Upper lobe of left lung (tissue), 6 donors: Measurements from ENCODE around the gene HYAL4. TPM values are rescaled to one million over a fixed set of nuclear protein-coding genes. Genes with fewer than 3 reads are reported as not detected.

ENCODE experiments used
- ATAC-seq, 2 donors: fragments of 200-7000 bp; cut with Tn5 transposase; one replicate each; pipeline ENCODE4 v1.9.1; 2022; ENCODE audit warnings: mild to moderate bottlenecking in 2 of 2, moderate library complexity in 2 of 2; ENCODE audit not compliant: low FRiP score in 2 of 2
- DNase-seq, 2 donors: peaks; one replicate each; pipeline ENCODE4 v3.0.0-alpha.2; 2019 to 2020
- H3K27ac ChIP-seq, 4 donors: fragments of 200-600 bp; sonication (generic); one replicate each; pipeline ENCODE4 v1.5.1; 2016 to 2019
- H3K27me3 ChIP-seq, 4 donors: fragments of 200-600 bp; sonication (generic); one replicate each; pipeline ENCODE4 v1.5.1; 2017 to 2019
- H3K36me3 ChIP-seq, 4 donors: fragments of 200-600 bp; sonication (generic); one replicate each; pipeline ENCODE4 v1.5.1; 2016 to 2019
- H3K4me1 ChIP-seq, 4 donors: fragments of 200-600 bp; sonication (generic); one replicate each; pipeline ENCODE4 v1.5.1; 2018 to 2019
- H3K4me3 ChIP-seq, 4 donors: fragments of 200-600 bp; sonication (generic); one replicate each; pipeline ENCODE4 v1.5.1; 2017 to 2019; ENCODE audit warnings: mild to moderate bottlenecking in 2 of 4, moderate library complexity in 1 of 4
- H3K9me3 ChIP-seq, 4 donors: fragments of 200-600 bp; sonication (generic); one replicate each; pipeline ENCODE4 v1.5.1; 2018 to 2019
- EP300 ChIP-seq, 4 donors: sonication (generic); formaldehyde crosslinking; IDR thresholded peaks; one replicate each; pipeline ENCODE4 v1.5.1; 2017; ENCODE audit warnings: antibody characterized with exemption in 4 of 4, control low read depth in 2 of 4
- POLR2A ChIP-seq, 4 donors: fragments of 450-650 bp; IDR thresholded peaks; one replicate each; pipeline ENCODE4 v1.5.1; 2016 to 2017; ENCODE audit warnings: antibody characterized with exemption in 4 of 4, mild to moderate bottlenecking in 2 of 4
- POLR2AphosphoS5 ChIP-seq, 2 donors: sonication (generic); formaldehyde crosslinking; IDR thresholded peaks; one replicate each; pipeline ENCODE4 v1.5.1; 2017; ENCODE audit warnings: antibody characterized with exemption in 2 of 2
- WGBS, 2 donors: methylation state at CpG; one replicate each; pipeline ENCODE4 v1.1.5; 2017 to 2018; 5-methylcytosine and 5-hydroxymethylcytosine counted together
- total RNA-seq, 6 donors: library from RNA; depleted of rRNA in 4 of 6; stranded (reverse); fragments of >200 nt in 4 of 6; gene quantifications; one replicate each; pipeline versions ENCODE4 v1.1.0 to v1.2.1, GENCODE V29; 2016 to 2021
- TF ChIP-seq, protein P1 (sequence below), 6 experiments: fragments of 450-650 bp in 4 of 6; fragments of 200-600 bp in 2 of 6; sonication (generic) in 2 of 6; IDR thresholded peaks; one replicate each; pipeline ENCODE4 v1.5.1; 2016 to 2019; ENCODE audit warnings: antibody characterized with exemption in 6 of 6
- donor health status: DM: no; HTN: no; CAD: no; lungs with moderate emphysema.
- donor health status: DM: no; HTN: yes; CAD: no; lungs with severe emphysema.

The HYAL4 gene
- total RNA-seq, 6 donors from 2014 or later = not detected

DNA sequence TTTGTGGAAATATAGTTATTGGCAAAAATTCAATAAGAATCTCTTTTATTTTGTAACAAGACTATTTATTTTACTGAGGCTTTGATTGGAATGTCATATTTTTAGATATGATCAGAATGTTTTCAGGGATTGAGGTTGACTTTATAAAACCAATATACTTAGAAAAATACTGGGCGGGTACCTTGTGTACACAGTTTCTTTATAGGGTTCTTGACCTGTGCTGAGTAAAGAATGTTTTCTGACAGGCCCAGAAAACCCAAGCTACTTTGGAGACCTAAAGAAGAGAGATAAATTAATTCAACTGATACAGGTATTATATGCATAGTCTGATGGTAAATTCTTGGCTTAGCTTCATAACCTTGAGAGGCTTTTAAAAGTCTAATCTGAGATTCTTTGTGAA is 56.1 kb downstream of the HYAL4 start:
- no peaks in the 10 kb centered on the region for H3K27me3 ChIP-seq
- DNase-seq (no peak), ATAC-seq (no peak)
- WGBS, 2 donors = 46 to 66% methylated on average over 1 of the region's 1 CpG
- no peaks in the 10 kb centered on the region for H3K4me1 ChIP-seq
- H3K36me3 ChIP-seq = no peaks in the 10 kb centered on the region
- H3K4me3 ChIP-seq = no peak overlapping the region
- no peaks in the 10 kb centered on the region for H3K9me3 ChIP-seq
- H3K27ac ChIP-seq = no peak overlapping the region
- TF ChIP-seq, protein P1, sequence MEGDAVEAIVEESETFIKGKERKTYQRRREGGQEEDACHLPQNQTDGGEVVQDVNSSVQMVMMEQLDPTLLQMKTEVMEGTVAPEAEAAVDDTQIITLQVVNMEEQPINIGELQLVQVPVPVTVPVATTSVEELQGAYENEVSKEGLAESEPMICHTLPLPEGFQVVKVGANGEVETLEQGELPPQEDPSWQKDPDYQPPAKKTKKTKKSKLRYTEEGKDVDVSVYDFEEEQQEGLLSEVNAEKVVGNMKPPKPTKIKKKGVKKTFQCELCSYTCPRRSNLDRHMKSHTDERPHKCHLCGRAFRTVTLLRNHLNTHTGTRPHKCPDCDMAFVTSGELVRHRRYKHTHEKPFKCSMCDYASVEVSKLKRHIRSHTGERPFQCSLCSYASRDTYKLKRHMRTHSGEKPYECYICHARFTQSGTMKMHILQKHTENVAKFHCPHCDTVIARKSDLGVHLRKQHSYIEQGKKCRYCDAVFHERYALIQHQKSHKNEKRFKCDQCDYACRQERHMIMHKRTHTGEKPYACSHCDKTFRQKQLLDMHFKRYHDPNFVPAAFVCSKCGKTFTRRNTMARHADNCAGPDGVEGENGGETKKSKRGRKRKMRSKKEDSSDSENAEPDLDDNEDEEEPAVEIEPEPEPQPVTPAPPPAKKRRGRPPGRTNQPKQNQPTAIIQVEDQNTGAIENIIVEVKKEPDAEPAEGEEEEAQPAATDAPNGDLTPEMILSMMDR (IDR thresholded peaks at IDR 0.05) = no peak
- TF ChIP-seq POLR2AphosphoS5 (IDR thresholded peaks at IDR 0.05) = no peak
- TF ChIP-seq EP300 (IDR thresholded peaks at IDR 0.05) = no peak
- no peak for TF ChIP-seq POLR2A (IDR thresholded peaks at IDR 0.05)

DNA sequence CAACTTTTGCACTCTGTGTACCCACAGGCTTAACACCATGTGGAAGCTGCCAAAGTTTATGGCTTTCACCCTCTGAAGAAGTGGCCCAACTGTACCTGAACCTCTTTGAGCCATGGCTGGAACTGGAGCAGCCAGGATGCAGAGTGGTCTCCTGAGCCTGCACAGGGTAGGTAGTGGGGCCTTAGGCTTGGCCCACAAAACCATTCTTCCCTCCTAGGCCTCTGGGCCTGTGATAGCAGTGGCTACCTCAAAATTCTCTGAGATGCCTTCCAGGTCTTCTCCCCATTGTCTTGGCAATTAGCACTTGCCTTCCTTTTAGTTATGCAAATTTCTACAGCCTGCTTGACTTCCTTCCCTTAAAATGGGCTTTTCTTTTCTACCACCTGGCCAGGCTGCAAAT is 60.7 kb downstream of the HYAL4 start:
- Histone ChIP-seq H3K9me3 (no peaks in the 10 kb centered on the region), H3K36me3 (no peaks in the 10 kb centered on the region), H3K4me3 (no peak overlapping the region), H3K27me3 (no peaks in the 10 kb centered on the region), H3K4me1 (no peaks in the 10 kb centered on the region), H3K27ac (no peak overlapping the region)
- TF ChIP-seq EP300 (IDR thresholded peaks at IDR 0.05) (no peak), POLR2A (IDR thresholded peaks at IDR 0.05) (no peak), POLR2AphosphoS5 (IDR thresholded peaks at IDR 0.05) (no peak)
- TF ChIP-seq, protein P1 (IDR thresholded peaks at IDR 0.05) = no peak
- peak in 1 of 2 donors; percentile 20 for ATAC-seq
- DNase-seq = no peak

DNA sequence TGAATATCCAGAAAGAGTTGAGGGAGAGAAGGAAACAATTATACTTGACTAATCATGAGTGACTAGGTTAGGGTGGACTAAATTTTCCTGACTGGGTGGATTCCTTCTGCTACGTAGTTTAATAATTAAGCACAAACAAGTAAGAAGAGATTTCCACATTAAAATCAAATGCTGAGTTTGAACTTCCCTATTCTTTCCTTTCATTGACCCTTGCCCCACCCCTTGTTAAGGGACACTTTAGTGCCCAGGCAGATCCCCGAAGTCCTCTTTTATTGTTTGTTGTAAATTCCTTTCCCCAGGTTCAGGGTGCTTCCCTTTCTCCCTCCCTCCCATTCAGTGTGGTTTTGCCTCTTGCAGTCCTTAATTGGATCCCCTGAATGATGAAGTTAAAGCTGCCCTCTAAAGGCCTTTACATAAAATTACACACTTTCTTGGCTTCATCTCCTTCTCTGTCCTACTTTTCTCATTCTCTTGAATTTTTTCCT is 71.3 kb downstream of the HYAL4 start:
- Histone ChIP-seq H3K4me3 (no peak overlapping the region), H3K27me3 (no peaks in the 10 kb centered on the region), H3K36me3 (no peaks in the 10 kb centered on the region), H3K27ac (peak overlapping the region in 1 of 4 donors; percentile 35), H3K9me3 (no peaks in the 10 kb centered on the region), H3K4me1 (no peaks in the 10 kb centered on the region)
- no peak for TF ChIP-seq EP300 (IDR thresholded peaks at IDR 0.05)
- TF ChIP-seq POLR2A (IDR thresholded peaks at IDR 0.05) = no peak
- no peak for TF ChIP-seq POLR2AphosphoS5 (IDR thresholded peaks at IDR 0.05)
- TF ChIP-seq, protein P1 (IDR thresholded peaks at IDR 0.05) = peak in 2 of 6 experiments; percentile 17 to 24
- DNase-seq (no peak), ATAC-seq (peak in 1 of 2 donors; percentile 56)
- 27 to 29% methylated on average over 2 of the region's 2 CpGs for WGBS, 2 donors

DNA sequence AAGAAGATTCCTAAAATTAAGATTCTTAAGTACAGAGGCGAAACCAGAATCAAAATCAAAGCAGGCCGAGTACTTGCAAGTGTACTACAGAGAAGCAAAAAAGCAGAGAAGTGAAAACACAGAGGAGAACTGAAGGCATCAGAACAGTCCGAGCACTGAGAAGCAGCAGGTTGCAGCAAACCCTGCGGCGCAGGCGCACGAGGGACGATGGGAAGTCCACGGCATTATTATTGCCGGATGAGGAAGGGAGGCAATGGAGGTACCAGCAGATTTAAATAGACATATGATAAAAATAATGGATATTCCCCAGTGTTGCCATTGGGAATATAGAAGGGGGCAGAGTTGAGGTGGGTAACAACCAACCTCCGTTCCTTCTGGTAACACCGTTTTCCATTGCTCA is 72.9 kb downstream of the HYAL4 start:
- no peak for TF ChIP-seq EP300 (IDR thresholded peaks at IDR 0.05)
- TF ChIP-seq, protein P1 (IDR thresholded peaks at IDR 0.05) = no peak
- no peak for TF ChIP-seq POLR2AphosphoS5 (IDR thresholded peaks at IDR 0.05)
- TF ChIP-seq POLR2A (IDR thresholded peaks at IDR 0.05) = no peak
- no peaks in the 10 kb centered on the region for H3K4me1 ChIP-seq
- 92 to 95% methylated on average over 12 of the region's 12 CpGs for WGBS, 2 donors
- no peak overlapping the region for H3K4me3 ChIP-seq
- peak in 1 of 2 donors; percentile 45 for DNase-seq
- no peaks in the 10 kb centered on the region for H3K36me3 ChIP-seq
- H3K27me3 ChIP-seq = no peaks in the 10 kb centered on the region
- H3K9me3 ChIP-seq = no peaks in the 10 kb centered on the region
- no peak for ATAC-seq
- H3K27ac ChIP-seq = no peak overlapping the region

DNA sequence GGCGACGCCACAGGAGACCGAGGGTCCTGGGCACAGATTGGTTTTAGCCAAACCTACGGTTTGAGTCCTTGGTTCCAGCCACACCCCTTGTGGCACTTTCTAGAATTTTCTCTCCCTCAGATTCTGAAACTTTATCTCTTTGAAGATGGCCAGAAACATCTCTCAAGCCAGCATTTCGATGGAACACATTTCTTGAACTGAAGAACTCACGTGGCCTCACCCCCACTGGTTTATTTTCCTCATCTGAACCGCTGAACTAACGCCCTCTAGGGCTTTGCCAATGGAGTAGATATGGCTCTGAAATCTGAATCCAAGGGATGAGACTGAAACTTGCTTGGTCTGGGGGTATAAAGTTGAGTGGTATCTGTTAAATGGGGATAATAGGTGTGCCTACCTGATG is 73.3 kb downstream of the HYAL4 start:
- ATAC-seq = no peak
- H3K36me3 ChIP-seq = no peaks in the 10 kb centered on the region
- WGBS, 2 donors = 87 to 91% methylated on average over 8 of the region's 8 CpGs

More for the DNA sequence above, 73.3 kb downstream of the HYAL4 start:
- DNase-seq = no peak
- Histone ChIP-seq H3K4me1 (no peaks in the 10 kb centered on the region), H3K27ac (no peak overlapping the region), H3K9me3 (no peaks in the 10 kb centered on the region), H3K27me3 (no peaks in the 10 kb centered on the region), H3K4me3 (no peak overlapping the region)
- TF ChIP-seq POLR2AphosphoS5 (IDR thresholded peaks at IDR 0.05) = no peak
- no peak for TF ChIP-seq EP300 (IDR thresholded peaks at IDR 0.05)
- no peak for TF ChIP-seq POLR2A (IDR thresholded peaks at IDR 0.05)
- TF ChIP-seq, protein P1 (IDR thresholded peaks at IDR 0.05) = no peak
